ENCODE data around the gene CLN6.
A peak's percentile ranks its signal among the peaks of the same experiment; 100 is the strongest.
"Not testable (repeated sequence)": the region's sequence is repeated elsewhere in the genome, so short reads cannot be mapped to it uniquely, and the experiment has no call there.

The CLN6 gene

GRCh38 chr15:68252925-68253534, 23.5 kb upstream of the CLN6 start:
- DNase-seq: peak; percentile 47

GRCh38 chr15:68249058-68249713, 19.7 kb upstream of the CLN6 start:
- DNase-seq: no peak

- no peak for DNase-seq
Observed at GRCh38 chr15:68244235-68244634, 14.7 kb upstream of the CLN6 start.

GRCh38 chr15:68241088-68241935, 11.8 kb upstream of the CLN6 start:
- DNase-seq: no peak

- DNase-seq: no peak
Observed at GRCh38 chr15:68239025-68239424, 9.5 kb upstream of the CLN6 start.

- no peak for DNase-seq
Observed at GRCh38 chr15:68235022-68235421, 5.5 kb upstream of the CLN6 start.

GRCh38 chr15:68234520-68234919, 5.0 kb upstream of the CLN6 start:
- DNase-seq: not testable (repeated sequence)

GRCh38 chr15:68234060-68234459, 4.5 kb upstream of the CLN6 start:
- no peak for DNase-seq

- no peak for DNase-seq
Observed at GRCh38 chr15:68232937-68233336, 3.4 kb upstream of the CLN6 start.

GRCh38 chr15:68232449-68232848, 2.9 kb upstream of the CLN6 start:
- no peak for DNase-seq

GRCh38 chr15:68231102-68231818, 1.7 kb upstream of the CLN6 start:
- DNase-seq: no peak

- DNase-seq: no peak
Observed at GRCh38 chr15:68230157-68231100, 901 bp upstream of the CLN6 start.

- no peak for DNase-seq
Observed at GRCh38 chr15:68228971-68229385, 550 bp downstream of the CLN6 start.

GRCh38 chr15:68228143-68228970, 1.2 kb downstream of the CLN6 start:
- no peak for DNase-seq

GRCh38 chr15:68227643-68228142, 1.8 kb downstream of the CLN6 start:
- no peak for DNase-seq

GRCh38 chr15:68225442-68225841, 4.1 kb downstream of the CLN6 start:
- not testable (repeated sequence) for DNase-seq

- no peak for DNase-seq
Observed at GRCh38 chr15:68224546-68225250, 4.8 kb downstream of the CLN6 start.

GRCh38 chr15:68224108-68224507, 5.4 kb downstream of the CLN6 start:
- DNase-seq: no peak

GRCh38 chr15:68223171-68223570, 6.4 kb downstream of the CLN6 start:
- no peak for DNase-seq

GRCh38 chr15:68222432-68222743, 7.1 kb downstream of the CLN6 start:
- not testable (repeated sequence) for DNase-seq
